ENCODE measurements around the gene HORMAD2. TPM values are rescaled to one million over a fixed set of nuclear protein-coding genes. Genes with fewer than 3 reads are reported as not detected.
A peak's percentile ranks its signal among the peaks of the same experiment; 100 is the strongest.

HORMAD2 gene, protein sequence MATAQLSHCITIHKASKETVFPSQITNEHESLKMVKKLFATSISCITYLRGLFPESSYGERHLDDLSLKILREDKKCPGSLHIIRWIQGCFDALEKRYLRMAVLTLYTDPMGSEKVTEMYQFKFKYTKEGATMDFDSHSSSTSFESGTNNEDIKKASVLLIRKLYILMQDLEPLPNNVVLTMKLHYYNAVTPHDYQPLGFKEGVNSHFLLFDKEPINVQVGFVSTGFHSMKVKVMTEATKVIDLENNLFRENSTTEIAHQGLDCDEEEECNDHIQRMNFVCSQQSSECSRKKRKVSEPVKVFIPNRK
- total RNA-seq (ENCODE audit: unreplicated experiment) = not detected
- long read RNA-seq = 0 reads

DNA sequence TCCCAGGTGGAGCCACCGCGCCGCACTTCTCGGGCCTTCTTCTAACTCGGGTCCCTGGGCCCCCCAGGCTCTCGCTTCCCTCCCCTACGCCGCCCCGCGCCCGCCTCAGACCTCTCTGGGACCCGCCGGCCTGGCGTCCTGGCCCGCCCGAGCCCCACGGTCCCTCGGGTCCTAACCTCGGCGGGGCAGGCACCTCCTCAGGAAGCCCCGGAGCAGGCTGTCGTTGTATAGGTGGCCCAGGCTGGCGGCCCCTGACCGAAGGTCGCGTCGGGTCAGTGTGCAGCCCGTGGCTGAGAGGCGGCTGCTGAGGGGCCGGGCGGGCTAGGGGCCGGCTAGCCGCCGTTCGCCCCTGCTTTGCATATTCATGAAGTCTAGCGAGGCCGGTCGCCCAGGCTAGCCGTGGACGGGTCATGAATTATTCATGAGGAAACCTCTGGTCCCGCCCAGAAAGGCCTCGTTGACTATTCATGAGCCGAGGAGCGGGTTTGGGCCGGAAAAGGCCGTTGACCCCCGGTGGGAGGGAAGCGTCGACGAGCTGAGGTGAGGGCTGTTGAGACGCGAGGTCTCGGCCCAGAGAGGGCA is at the start of gene HORMAD2:
Gene HORMAD2, plus strand, starts transcription at position 513 of the 582 bp plus-strand sequence. CDS start 13,489 bp downstream, outside the sequence.
- Mint-ChIP-seq H3K36me3 (ENCODE audit: unreplicated experiment) (peaks cover 5% of the 10 kb centered on the region), H3K4me1 (ENCODE audit: low read depth, unreplicated experiment) (no peaks in the 10 kb centered on the region)
- peak; percentile 79 for DNase-seq

DNA sequence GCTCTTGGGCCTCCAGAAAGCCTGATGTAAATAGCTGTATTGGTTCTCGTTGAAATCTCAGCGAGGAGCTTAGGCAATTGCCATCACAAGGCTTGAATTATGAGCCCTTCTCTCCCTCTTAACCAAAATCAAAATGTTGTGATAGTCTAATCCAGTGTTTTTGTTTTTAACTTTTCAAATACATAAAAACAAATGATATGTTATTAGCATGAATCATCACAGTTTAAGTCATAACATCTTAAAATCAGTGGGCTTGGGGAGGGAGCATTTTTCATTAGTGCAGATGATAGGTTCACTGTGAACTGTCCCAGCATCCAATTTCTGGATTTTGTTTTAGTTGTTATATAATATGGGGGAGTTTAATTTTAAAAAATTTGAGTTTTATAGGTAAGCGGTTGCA is 48.9 kb upstream of the HORMAD2 start:
- Mint-ChIP-seq H3K27ac (ENCODE audit: unreplicated experiment) (no peak overlapping the region), H3K9me3 (ENCODE audit: unreplicated experiment) (peaks cover 8% of the 10 kb centered on the region), H3K36me3 (ENCODE audit: unreplicated experiment) (no peaks in the 10 kb centered on the region), H3K4me3 (ENCODE audit: unreplicated experiment) (no peak overlapping the region), H3K4me1 (ENCODE audit: low read depth, unreplicated experiment) (no peaks in the 10 kb centered on the region), H3K27me3 (ENCODE audit: unreplicated experiment) (no peaks in the 10 kb centered on the region)
- TF ChIP-seq, protein P1, sequence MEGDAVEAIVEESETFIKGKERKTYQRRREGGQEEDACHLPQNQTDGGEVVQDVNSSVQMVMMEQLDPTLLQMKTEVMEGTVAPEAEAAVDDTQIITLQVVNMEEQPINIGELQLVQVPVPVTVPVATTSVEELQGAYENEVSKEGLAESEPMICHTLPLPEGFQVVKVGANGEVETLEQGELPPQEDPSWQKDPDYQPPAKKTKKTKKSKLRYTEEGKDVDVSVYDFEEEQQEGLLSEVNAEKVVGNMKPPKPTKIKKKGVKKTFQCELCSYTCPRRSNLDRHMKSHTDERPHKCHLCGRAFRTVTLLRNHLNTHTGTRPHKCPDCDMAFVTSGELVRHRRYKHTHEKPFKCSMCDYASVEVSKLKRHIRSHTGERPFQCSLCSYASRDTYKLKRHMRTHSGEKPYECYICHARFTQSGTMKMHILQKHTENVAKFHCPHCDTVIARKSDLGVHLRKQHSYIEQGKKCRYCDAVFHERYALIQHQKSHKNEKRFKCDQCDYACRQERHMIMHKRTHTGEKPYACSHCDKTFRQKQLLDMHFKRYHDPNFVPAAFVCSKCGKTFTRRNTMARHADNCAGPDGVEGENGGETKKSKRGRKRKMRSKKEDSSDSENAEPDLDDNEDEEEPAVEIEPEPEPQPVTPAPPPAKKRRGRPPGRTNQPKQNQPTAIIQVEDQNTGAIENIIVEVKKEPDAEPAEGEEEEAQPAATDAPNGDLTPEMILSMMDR (IDR thresholded peaks at IDR 0.05; ENCODE audit: partially characterized antibody, unreplicated experiment) = no peak
- DNase-seq = no peak

More for the DNA sequence above, at the start of gene HORMAD2:
- Mint-ChIP-seq H3K27ac (ENCODE audit: unreplicated experiment) (no peak within 1 kb of the TSS), H3K27me3 (ENCODE audit: unreplicated experiment) (peaks cover 3% of the 10 kb centered on the region), H3K9me3 (ENCODE audit: unreplicated experiment) (no peaks in the 10 kb centered on the region), H3K4me3 (ENCODE audit: unreplicated experiment) (peak within 1 kb of the TSS; percentile 63)
- TF ChIP-seq, protein P1 (IDR thresholded peaks at IDR 0.05; ENCODE audit: partially characterized antibody, unreplicated experiment) = no peak

DNA sequence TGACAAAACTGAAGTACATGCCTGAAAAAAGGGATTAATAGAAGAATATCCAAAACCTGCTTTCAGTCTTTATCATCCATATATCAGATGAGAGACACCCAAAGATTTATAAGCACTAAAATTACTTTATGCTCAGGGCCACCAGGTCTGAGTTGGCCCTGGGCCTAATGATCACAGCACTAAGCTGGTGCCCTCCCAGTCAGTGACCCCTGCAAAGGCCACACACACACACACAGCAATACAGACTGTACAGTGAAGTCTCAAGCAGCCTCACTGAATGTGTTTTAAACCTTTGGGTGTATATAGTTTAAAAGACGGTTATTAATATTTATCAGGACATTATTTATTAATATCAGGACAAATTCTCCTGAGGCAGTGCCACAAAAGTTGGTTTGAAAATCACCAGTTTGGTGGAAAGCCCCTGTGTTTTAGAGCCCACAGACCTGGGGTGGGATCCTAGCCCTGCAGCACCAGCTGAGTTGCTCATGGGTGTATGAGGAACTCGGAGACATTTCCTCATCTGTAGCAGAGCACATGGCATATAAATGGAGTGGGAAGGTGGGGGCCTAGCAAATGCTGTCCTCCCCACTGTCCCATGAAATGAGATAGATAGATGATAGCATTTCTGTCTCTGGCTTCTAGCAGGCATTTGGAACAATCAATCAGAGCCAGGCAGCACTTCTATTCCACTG is 48.4 kb upstream of the HORMAD2 start:
- H3K9me3 Mint-ChIP-seq (ENCODE audit: unreplicated experiment) = peaks cover 8% of the 10 kb centered on the region
- no peak for DNase-seq
- H3K4me3 Mint-ChIP-seq (ENCODE audit: unreplicated experiment) = no peak overlapping the region
- no peaks in the 10 kb centered on the region for H3K4me1 Mint-ChIP-seq (ENCODE audit: low read depth, unreplicated experiment)
- H3K36me3 Mint-ChIP-seq (ENCODE audit: unreplicated experiment) = no peaks in the 10 kb centered on the region
- H3K27ac Mint-ChIP-seq (ENCODE audit: unreplicated experiment) = no peak overlapping the region
- no peaks in the 10 kb centered on the region for H3K27me3 Mint-ChIP-seq (ENCODE audit: unreplicated experiment)
- TF ChIP-seq, protein P1 (IDR thresholded peaks at IDR 0.05; ENCODE audit: partially characterized antibody, unreplicated experiment) = no peak

DNA sequence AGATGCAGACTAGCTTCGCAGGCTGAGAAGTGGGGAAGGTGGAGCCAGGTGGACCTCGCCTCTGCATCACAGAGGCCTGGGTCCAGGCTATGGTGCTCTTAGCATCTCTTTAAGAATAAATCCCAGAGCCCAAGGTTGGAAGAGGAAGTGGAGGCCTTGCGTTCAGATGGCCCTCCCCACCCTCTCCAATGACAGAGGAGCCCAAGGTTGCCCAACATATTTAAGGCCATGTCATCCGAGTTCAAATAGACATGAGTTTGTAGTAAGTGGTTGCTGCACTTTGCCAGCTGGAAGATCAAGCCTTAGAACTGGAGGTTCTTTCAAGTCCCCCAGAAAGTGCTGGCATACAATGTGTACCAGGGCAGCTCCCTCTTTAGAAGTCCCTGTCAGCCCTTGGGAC is 47.1 kb upstream of the HORMAD2 start:
- Mint-ChIP-seq H3K27me3 (ENCODE audit: unreplicated experiment) (no peaks in the 10 kb centered on the region), H3K4me3 (ENCODE audit: unreplicated experiment) (no peak overlapping the region), H3K27ac (ENCODE audit: unreplicated experiment) (no peak overlapping the region), H3K4me1 (ENCODE audit: low read depth, unreplicated experiment) (no peaks in the 10 kb centered on the region), H3K36me3 (ENCODE audit: unreplicated experiment) (no peaks in the 10 kb centered on the region), H3K9me3 (ENCODE audit: unreplicated experiment) (peaks cover 8% of the 10 kb centered on the region)
- no peak for DNase-seq
- TF ChIP-seq, protein P1 (IDR thresholded peaks at IDR 0.05; ENCODE audit: partially characterized antibody, unreplicated experiment) = no peak

All from glutamatergic neuron (in vitro differentiated cells).